Measurements from ENCODE around the gene ZCCHC3.
"Not testable (repeated sequence)": the region's sequence is repeated elsewhere in the genome, so short reads cannot be mapped to it uniquely, and the experiment has no call there.

ZCCHC3 gene

GRCh38 chr20:297098-297924 lies at the start of gene ZCCHC3:
ZCCHC3 (plus strand) TSS chr20:297570; CDS start chr20:297587, 17 bp downstream.
- DNase-seq (ENCODE audit: low read depth in 2 of 2): peak; percentile 78

GRCh38 chr20:251354-251753 lies 46.0 kb upstream of the ZCCHC3 start:
- DNase-seq (ENCODE audit: low read depth in 2 of 2): no peak

GRCh38 chr20:252801-253200 lies 44.6 kb upstream of the ZCCHC3 start:
- no peak for DNase-seq (ENCODE audit: low read depth in 2 of 2)

GRCh38 chr20:253447-253846 lies 43.9 kb upstream of the ZCCHC3 start:
- not testable (repeated sequence) for DNase-seq (ENCODE audit: low read depth in 2 of 2)

GRCh38 chr20:257419-257818 lies 40.0 kb upstream of the ZCCHC3 start, which contains the start of gene DEFB132:
DEFB132 (plus strand) TSS chr20:257724; CDS start chr20:257779, 55 bp downstream.
- no peak for DNase-seq (ENCODE audit: low read depth in 2 of 2)

- DNase-seq (ENCODE audit: low read depth in 2 of 2): no peak
These were observed 39.0 kb upstream of the ZCCHC3 start for GRCh38 chr20:258269-258858.

- no peak for DNase-seq (ENCODE audit: low read depth in 2 of 2)
These were observed 38.4 kb upstream of the ZCCHC3 start for GRCh38 chr20:258963-259362.

GRCh38 chr20:259981-260380 lies 37.4 kb upstream of the ZCCHC3 start:
- DNase-seq (ENCODE audit: low read depth in 2 of 2): no peak

GRCh38 chr20:263701-264100 lies 33.7 kb upstream of the ZCCHC3 start:
- DNase-seq (ENCODE audit: low read depth in 2 of 2): no peak

GRCh38 chr20:266596-267562 lies 30.5 kb upstream of the ZCCHC3 start:
- DNase-seq (ENCODE audit: low read depth in 2 of 2): peak; percentile 85 to 91

- no peak for DNase-seq (ENCODE audit: low read depth in 2 of 2)
These were observed 26.9 kb upstream of the ZCCHC3 start for GRCh38 chr20:270517-270916.

- DNase-seq (ENCODE audit: low read depth in 2 of 2): no peak
These were observed 26.3 kb upstream of the ZCCHC3 start for GRCh38 chr20:271069-271468.

GRCh38 chr20:271528-271927 lies 25.8 kb upstream of the ZCCHC3 start:
- no peak for DNase-seq (ENCODE audit: low read depth in 2 of 2)

- no peak for DNase-seq (ENCODE audit: low read depth in 2 of 2)
These were observed 24.7 kb upstream of the ZCCHC3 start for GRCh38 chr20:272718-273117.

GRCh38 chr20:273884-274283 lies 23.5 kb upstream of the ZCCHC3 start:
- DNase-seq (ENCODE audit: low read depth in 2 of 2): no peak

GRCh38 chr20:275791-276190 lies 21.6 kb upstream of the ZCCHC3 start:
- no peak for DNase-seq (ENCODE audit: low read depth in 2 of 2)

- no peak for DNase-seq (ENCODE audit: low read depth in 2 of 2)
These were observed 20.5 kb upstream of the ZCCHC3 start for GRCh38 chr20:276620-277495.

- DNase-seq (ENCODE audit: low read depth in 2 of 2): no peak
These were observed 19.9 kb upstream of the ZCCHC3 start for GRCh38 chr20:277496-277781.

GRCh38 chr20:278181-278580 lies 19.2 kb upstream of the ZCCHC3 start:
- no peak for DNase-seq (ENCODE audit: low read depth in 2 of 2)

GRCh38 chr20:278607-279571 lies 18.5 kb upstream of the ZCCHC3 start:
- no peak for DNase-seq (ENCODE audit: low read depth in 2 of 2)

All from stimulated activated CD8-positive, alpha-beta memory T cell treated with anti-CD3 and anti-CD28 coated beads, Interleukin-2, amount 100 ng/mL, for 48 hours (primary cell).